Colonic mucosa (tissue), 4 donors: Measurements from ENCODE around the gene RPTOR. TPM values are rescaled to one million over a fixed set of nuclear protein-coding genes. Genes with fewer than 3 reads are reported as not detected.

Experiments used
- DNase-seq: peaks from one replicate; pipeline ENCODE4 v3.0.0-alpha.2; 2020
- H3K27ac ChIP-seq: fragments of 200-600 bp; one replicate; pipeline ENCODE4 v1.8.0; 2021
- H3K27me3 ChIP-seq: fragments of 200-600 bp; one replicate; pipeline ENCODE4 v1.8.0; 2021
- H3K36me3 ChIP-seq: fragments of 200-600 bp; one replicate; pipeline ENCODE4 v1.8.0; 2021
- H3K4me1 ChIP-seq: fragments of 200-600 bp; one replicate; pipeline ENCODE4 v1.8.0; 2021; ENCODE audit warnings: mild to moderate bottlenecking
- H3K4me3 ChIP-seq: fragments of 200-600 bp; one replicate; pipeline ENCODE4 v1.8.0; 2021
- H3K9ac ChIP-seq, 2 donors: one replicate each; pipeline ENCODE4 v1.7.0; 2013; ENCODE audit warnings: control low read depth in 2 of 2, low read depth in 2 of 2, low read length in 2 of 2
- H3K9me3 ChIP-seq: fragments of 200-600 bp; one replicate; pipeline ENCODE4 v1.8.0; 2021
- CTCF ChIP-seq: fragments of 200-600 bp; IDR thresholded peaks from one replicate; pipeline ENCODE4 v1.8.0; 2022; ENCODE audit warnings: antibody characterized with exemption, mild to moderate bottlenecking
- intact Hi-C: fragments of 100-400 bp; cut with DNase I; formaldehyde crosslinking; loops from one replicate; pipeline ENCODE4 v1.14.1; 2022
- total RNA-seq, 2 donors: library from RNA; stranded (reverse); fragmentation: NEBNext Ultra II Directional in 1 of 2; extraction: Animal tissue kit (Norgen Biotek cat#: 25700) in 1 of 2; gene quantifications; one replicate each; pipeline ENCODE4 v1.2.1, GENCODE V29; 2021
- donor health status: healthy.
- donor health status: DM: no; HTN: no; CAD: no.
- donor health status: DM: no; HTN: no; CAD: no.

Gene RPTOR
- total RNA-seq, 2 donors from 2014 or later, result 21.2 to 39.6 TPM

GRCh38 chr17:80895366-80895765 is 350.7 kb downstream of the RPTOR start:
- Histone ChIP-seq H3K36me3 (no peaks in the 10 kb centered on the region), H3K27me3 (no peaks in the 10 kb centered on the region), H3K4me1 (no peaks in the 10 kb centered on the region), H3K9me3 (no peaks in the 10 kb centered on the region), H3K4me3 (no peak overlapping the region), H3K27ac (no peak overlapping the region), H3K9ac (no peak overlapping the region)
- no peak for TF ChIP-seq CTCF
- intact Hi-C loops, result no loop called here
- DNase-seq, result no peak

- H3K36me3 ChIP-seq, result no peaks in the 10 kb centered on the region
- no peaks in the 10 kb centered on the region for H3K4me1 ChIP-seq
- intact Hi-C loops, result no loop called here
- no peak overlapping the region for H3K9ac ChIP-seq
- DNase-seq, result no peak
- no peak for TF ChIP-seq CTCF
- H3K9me3 ChIP-seq, result no peaks in the 10 kb centered on the region
- no peak overlapping the region for H3K27ac ChIP-seq
- no peaks in the 10 kb centered on the region for H3K27me3 ChIP-seq
- H3K4me3 ChIP-seq, result no peak overlapping the region
Observed at GRCh38 chr17:80898716-80899115, 354.1 kb downstream of the RPTOR start.

- Histone ChIP-seq H3K27ac (no peak overlapping the region), H3K4me3 (no peak overlapping the region), H3K9ac (no peak overlapping the region), H3K4me1 (no peaks in the 10 kb centered on the region), H3K9me3 (no peaks in the 10 kb centered on the region), H3K27me3 (no peaks in the 10 kb centered on the region), H3K36me3 (no peaks in the 10 kb centered on the region)
- intact Hi-C loops, result no loop called here
- TF ChIP-seq CTCF, result peak; percentile 49
- DNase-seq, result no peak
Observed at GRCh38 chr17:80899402-80900268, 355.0 kb downstream of the RPTOR start.

DNA sequence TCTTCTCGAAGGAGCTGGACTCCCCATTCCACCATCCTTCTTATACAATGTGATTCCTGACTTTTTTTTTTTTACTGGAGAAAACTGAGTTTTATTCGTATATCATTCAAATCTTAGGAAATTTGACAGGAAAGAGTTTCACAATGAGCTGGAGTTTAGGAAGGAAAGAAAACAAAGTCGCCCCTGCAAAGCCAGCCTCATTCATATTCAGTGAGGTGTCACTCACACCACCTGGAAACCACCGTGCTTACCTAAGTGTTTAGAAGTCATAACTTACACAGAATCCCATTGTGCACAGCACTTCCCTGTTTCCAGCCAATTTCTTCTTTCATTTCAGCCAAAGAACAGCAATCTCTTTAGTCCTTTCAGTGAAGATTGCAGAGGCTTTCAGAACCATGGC is 356.7 kb downstream of the RPTOR start:
- Histone ChIP-seq H3K36me3 (no peaks in the 10 kb centered on the region), H3K9ac (peak overlapping the region in 1 of 2 donors; percentile 2), H3K27me3 (no peaks in the 10 kb centered on the region), H3K4me1 (no peaks in the 10 kb centered on the region), H3K4me3 (no peak overlapping the region), H3K9me3 (no peaks in the 10 kb centered on the region), H3K27ac (no peak overlapping the region)
- intact Hi-C loops, result no loop called here
- no peak for TF ChIP-seq CTCF
- DNase-seq, result no peak

DNA sequence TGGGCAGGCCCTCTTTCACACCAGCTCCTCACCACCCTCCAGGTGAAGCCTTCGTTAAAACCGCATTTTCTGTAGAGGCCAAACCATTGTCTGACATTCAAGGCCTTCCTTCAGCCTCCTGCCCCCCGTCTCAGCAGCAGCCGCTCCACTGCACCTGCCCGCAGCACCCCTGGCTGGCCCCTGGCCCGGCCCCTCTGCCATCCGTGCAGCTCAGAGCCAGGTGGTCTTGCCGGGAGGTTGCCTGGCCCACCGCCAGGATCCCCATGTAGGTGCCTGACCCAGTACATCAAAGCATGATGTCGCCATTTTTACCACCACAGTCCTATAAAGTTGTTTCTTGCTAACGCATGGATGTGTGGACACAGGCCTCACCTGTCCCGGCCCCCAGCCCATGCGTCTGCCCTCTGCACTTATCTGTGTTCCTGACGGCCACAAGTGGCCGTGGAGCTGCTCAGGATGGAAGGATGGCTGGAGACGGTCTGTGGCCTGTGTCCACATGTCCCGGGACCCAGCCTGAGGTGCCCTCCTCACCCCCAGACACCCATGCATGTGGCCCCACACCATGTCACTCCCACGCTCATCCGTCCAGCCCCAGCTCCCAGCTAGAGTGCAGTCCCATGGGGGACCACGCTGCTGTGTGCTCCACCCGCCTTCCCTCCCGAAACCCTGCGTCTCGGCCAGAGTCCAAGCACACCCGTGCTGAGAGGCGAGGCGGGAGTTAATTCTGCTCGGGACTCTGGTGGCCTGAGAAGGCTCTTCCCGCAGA is 357.7 kb downstream of the RPTOR start:
- intact Hi-C loops, result no loop called here

More for the DNA sequence above, 357.7 kb downstream of the RPTOR start:
- DNase-seq, result no peak
- no peak overlapping the region for H3K27ac ChIP-seq
- H3K9ac ChIP-seq, result no peak overlapping the region
- H3K27me3 ChIP-seq, result no peaks in the 10 kb centered on the region
- no peaks in the 10 kb centered on the region for H3K36me3 ChIP-seq
- H3K4me1 ChIP-seq, result no peaks in the 10 kb centered on the region
- TF ChIP-seq CTCF, result no peak
- no peaks in the 10 kb centered on the region for H3K9me3 ChIP-seq
- no peak overlapping the region for H3K4me3 ChIP-seq
